NCI-H345 (cell line): Measurements from ENCODE around the gene OXT.
A peak's percentile ranks its signal among the peaks of the same experiment; 100 is the strongest.
"Not testable (repeated sequence)": the region's sequence is repeated elsewhere in the genome, so short reads cannot be mapped to it uniquely, and the experiment has no call there.

Experiments used
- DNase-seq: peaks from one replicate; lab custom pipeline; 2025; lab: John Stamatoyannopoulos, UW

Gene OXT

DNA sequence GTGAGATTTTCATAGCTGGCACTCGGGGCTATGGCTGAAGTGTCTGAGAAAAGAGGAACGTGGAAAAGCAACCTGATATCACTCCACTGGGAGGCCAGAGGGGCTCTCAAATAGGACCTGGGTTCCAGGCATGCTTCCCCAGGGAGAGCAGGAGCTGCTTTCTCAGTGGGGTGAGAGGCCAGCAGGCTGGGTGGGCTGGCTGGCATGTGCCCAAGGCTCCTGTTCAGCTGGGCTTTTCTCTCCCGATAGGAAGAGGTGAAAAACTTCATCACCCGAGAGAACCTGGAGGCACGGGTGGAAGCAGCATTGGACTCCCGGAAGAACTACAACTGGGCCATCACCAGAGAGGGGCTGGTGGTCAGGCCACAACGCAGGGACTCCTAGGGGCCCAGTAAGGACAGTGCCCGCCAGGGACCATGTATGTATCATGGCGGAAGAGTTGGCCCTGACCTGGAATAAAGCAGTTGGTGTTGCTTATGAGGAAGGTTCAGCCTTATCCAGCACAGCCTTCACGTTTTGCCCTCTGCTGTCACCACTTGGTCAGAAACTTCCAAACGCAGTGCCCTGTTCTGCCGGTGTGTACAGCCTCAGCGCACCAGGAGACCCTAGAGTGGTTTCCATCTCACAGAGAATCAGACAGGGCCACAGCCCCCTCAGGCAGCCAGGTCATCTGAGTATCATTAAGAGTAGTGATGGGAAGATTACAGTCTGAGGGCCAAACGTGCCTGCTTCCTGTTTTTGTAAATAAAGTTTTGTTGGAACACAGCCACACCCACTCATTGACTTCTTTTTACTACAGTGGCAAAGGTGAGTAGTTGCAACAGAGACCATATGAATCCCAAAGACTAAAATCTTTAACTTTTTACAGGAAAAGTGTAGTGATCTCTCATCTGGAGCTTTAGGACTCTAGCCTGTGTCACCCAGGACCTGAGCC is 23.7 kb upstream of the OXT start:
- no peak for DNase-seq

DNA sequence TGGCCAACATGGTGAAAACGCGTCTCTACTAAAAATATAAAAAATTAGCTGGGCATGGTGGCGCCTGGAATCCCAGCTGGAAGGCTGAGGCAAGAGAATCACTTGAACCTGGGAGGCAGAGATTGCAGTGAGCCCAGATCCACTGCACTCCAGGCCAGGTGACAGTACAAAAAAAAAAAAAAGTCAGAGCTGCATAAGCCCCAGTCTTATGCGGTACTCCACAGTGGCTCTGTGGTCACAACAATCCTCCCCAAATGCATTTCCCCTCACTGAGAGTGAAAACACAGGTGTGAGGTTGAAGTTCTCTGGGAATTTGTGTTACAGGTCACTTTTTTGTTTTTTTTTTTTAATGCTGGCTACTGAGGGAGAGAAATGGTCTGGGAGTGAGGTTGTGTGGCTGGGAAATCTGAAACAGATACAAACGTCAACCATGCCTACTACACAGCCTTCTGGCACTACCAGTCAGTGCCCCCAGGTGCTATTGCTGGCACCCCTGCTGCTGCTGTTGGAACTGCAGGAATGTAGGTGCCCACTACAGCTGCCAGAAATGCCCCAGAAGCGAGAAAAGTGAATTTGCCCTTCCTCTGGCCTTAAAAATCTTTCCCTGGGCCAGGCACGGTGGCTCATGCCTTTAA is 19.9 kb upstream of the OXT start:
- no peak for DNase-seq

DNA sequence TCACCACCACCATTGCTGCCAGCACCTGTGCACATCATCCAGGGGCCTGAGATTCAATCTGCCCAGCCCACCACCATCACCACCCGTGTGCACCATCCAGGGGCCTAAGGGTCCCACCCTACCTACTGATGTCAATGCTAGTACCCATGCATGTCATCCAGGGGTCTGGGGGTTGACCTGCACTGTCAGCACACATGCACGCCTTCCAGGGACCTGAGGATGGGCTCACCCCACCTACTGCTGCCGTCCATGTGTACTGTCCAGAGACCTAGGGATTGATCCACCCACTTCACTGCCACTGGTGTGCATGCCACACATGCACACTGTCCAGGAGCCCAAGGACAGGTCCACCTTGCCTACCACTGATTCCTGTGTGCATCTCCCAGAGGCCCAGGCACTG is 11.9 kb upstream of the OXT start:
- DNase-seq: no peak

- not testable (repeated sequence) for DNase-seq
Measured at GRCh38 chr20:3064119-3064518, 7.3 kb upstream of the OXT start.

- no peak for DNase-seq
Measured at GRCh38 chr20:3067139-3068014, 4.0 kb upstream of the OXT start.

DNA sequence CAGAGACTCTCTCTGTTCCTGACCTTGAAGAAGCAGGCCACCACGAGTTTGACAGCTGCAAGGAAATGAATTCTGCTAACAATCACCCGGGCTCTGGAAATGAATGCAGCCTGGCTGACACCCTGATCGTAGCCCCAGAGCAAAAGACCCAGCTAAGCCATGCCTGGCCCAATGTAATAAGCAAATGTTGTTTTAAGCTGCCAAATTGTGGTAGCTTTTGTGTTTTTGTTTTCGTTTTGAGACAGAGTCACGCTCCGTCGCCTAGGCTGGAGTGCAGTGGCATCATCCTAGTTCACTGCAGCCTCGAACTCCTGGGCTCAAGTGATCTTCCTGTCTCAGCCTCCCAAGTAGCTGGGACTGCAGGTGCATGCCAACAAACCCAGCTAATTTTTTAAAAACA is 3.3 kb upstream of the OXT start:
- peak; percentile 36 for DNase-seq

- peak; percentile 93 for DNase-seq
Measured at GRCh38 chr20:3068986-3069900, 2.2 kb upstream of the OXT start.

GRCh38 chr20:3070725-3071124 is 695 bp upstream of the OXT start:
- DNase-seq: no peak

DNA sequence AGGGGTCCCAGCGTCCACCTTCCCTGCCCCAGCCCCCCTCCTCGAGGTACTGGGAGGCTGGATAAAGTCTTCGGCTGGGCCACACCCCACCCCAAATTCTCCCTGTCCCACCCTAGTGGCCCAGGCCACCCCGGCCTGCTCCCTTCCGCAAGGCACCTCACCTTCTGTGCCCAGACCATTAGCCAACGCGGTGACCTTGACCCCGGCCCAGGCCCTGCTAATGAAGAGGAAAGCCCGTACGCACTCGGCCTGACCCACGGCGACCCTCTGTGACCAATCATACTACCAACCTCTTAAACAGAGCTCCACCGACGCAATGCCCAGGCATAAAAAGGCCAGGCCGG is 182 bp upstream of the OXT start:
- DNase-seq: no peak

GRCh38 chr20:3072530-3073250 is 1.3 kb downstream of the OXT start:
- no peak for DNase-seq

DNA sequence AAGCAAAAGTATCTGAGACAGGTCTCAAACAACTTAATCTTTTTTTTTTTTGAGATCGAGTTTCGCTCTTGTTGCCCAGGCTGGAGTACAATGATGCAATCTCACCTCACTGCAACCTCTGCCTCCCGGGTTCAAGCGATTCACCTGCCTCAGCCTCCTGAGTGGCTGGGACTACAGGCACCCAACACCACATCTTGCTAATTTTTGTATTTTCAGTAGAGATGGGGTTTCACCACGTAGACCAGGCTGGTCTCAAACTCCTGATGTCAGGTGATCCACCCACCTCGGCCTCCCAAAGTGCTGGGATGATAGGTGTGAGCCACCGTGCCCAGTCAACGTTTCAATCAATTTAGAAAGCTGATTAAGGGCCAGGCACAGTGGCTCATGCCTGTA is 1.8 kb downstream of the OXT start:
- not testable (repeated sequence) for DNase-seq

DNA sequence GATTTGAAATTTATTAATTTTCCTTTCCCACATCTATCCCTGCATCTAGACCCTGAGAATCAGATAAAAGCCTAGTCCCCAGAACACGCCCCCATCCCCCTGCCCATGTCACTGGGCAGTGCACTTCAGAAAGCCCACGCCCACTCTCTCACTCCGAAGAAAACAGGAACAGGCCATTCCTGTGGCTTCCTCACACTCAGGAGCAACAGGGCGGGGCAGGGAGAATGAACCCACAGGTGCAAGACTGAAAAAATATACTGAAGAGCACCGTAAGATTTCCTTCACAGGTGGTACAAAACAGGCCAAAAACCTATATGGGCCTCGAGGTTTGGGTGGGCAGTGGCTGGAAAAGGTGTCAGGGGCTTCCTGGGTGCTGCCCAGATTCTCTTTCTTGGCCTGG is 3.4 kb downstream of the OXT start:
- no peak for DNase-seq

DNA sequence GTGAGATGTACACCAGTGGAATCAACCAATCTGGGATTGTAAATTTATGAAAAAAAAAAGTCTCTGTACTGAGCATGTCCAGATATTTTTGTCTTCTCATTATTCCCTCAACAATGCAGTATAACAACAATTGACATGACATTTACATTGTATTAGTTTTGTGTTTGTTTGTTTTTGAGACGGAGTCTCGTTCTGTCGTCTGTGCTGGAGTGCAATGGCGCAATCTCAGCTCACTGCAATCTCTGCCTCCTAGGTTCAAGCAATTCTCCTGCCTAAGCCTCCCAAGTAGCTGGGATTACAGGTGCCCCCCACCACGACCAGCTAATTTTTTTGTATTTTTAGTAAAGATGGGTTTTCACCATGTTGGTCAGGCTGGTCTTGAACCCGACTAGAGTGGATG is 3.9 kb downstream of the OXT start:
- DNase-seq: not testable (repeated sequence)

GRCh38 chr20:3077618-3078134 is 6.3 kb downstream of the OXT start:
- DNase-seq: no peak

DNA sequence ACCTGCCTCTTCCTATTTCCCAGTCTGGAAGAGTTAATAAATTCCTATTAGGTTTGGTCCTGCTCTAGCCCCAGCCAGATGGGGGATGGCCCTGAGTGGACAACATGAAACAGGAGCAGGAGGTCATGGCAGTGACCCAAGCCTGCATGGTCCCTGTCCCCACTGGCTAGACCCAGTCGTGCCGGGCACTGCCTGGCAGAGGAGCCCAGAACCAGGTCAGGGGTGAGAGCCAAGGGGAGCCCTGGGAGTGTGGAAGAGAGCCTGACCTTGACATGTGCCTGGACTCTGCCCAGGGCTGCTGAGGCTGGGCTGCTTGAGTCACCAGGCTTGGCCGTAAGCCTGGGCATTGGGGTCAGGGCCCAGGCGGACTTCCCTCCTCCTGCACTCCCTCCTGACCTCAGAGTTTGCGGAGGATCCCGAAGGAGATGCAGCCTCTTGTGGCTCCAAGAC is 9.5 kb downstream of the OXT start:
- no peak for DNase-seq

DNA sequence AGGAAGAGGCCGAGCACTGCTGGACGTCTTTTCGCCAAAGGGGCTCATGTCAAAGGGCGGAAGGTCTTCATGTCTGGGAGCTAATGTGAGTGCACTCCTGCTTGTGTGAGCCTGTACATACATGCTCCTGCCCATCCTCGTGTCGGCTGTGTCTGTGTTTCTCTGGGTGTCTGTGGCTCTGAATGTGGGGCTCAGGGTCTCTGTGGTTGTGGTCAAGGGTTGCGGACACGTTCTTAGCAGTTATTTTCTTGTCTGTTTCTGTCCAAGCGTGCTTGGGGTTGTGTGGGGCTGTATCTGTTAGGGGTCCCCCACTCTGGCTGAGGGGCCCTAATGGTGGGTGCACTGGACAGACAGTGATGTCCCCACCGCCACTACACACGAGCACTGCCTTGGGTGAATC is 10.2 kb downstream of the OXT start:
- no peak for DNase-seq

GRCh38 chr20:3082306-3082951 is 11.0 kb downstream of the OXT start:
- no peak for DNase-seq

GRCh38 chr20:3082955-3083952 is 11.8 kb downstream of the OXT start:
- no peak for DNase-seq
